ENCODE data around the gene ARHGAP24.

GRCh38 chr4:85869181-85869580 lies 394.2 kb downstream of the ARHGAP24 start:
- TF ChIP-seq CTCF (IDR thresholded peaks at IDR 0.05; ENCODE audit: low read depth, low read length, missing input control) (no peak), NR2F2 (IDR thresholded peaks at IDR 0.05) (no peak)

Data from liver (tissue), 3 donors.